HepG2 (cell line): ENCODE results near the gene COL18A1. TPM values are rescaled to one million over a fixed set of nuclear protein-coding genes. Genes with fewer than 3 reads are reported as not detected.

Source experiments
- ARNTL ChIP-seq: sonication (generic); formaldehyde crosslinking; IDR thresholded peaks from 2 replicates; pipeline ENCODE4 v1.4.0; 2020; ENCODE audit warnings: mild to moderate bottlenecking, missing genetic modification reagents
- CBX2 ChIP-seq, 2 experiments: fragments of 200-600 bp in 1 of 2; sonication (generic); formaldehyde crosslinking in 1 of 2; IDR thresholded peaks; 2 replicates each; pipeline versions ENCODE4 v1.7.0 to v1.8.1; 2018 to 2022; ENCODE audit warnings: low read depth in 2 of 2, low read length in 1 of 2, mild to moderate bottlenecking in 1 of 2, missing genetic modification reagents in 1 of 2
- CENPT ChIP-seq: sonication (generic); formaldehyde crosslinking; IDR thresholded peaks from 2 replicates; pipeline ENCODE4 v1.8.0; 2022; ENCODE audit warnings: low read depth, mild to moderate bottlenecking, moderate library complexity, missing genetic modification reagents
- CSRNP1 ChIP-seq: sonication (generic); formaldehyde crosslinking; IDR thresholded peaks from 2 replicates; pipeline ENCODE4 v1.8.1; 2023; ENCODE audit warnings: mild to moderate bottlenecking, missing genetic modification reagents
- GPBP1L1 ChIP-seq: sonication (generic); formaldehyde crosslinking; IDR thresholded peaks from 2 replicates; pipeline ENCODE4 v1.5.0; 2020; ENCODE audit warnings: mild to moderate bottlenecking, missing genetic modification reagents
- KMT2B ChIP-seq: IDR thresholded peaks from 2 replicates; pipeline ENCODE4 v1.6.1; 2016; ENCODE audit warnings: missing genetic modification reagents, missing compliant biosample characterization
- LCORL ChIP-seq, 2 experiments: fragments of 450-650 bp in 1 of 2; sonication (generic) in 1 of 2; formaldehyde crosslinking in 1 of 2; IDR thresholded peaks; 2 replicates each; pipeline versions ENCODE4 v1.5.0 to v1.6.1; 2017 to 2020; ENCODE audit warnings: antibody characterized with exemption in 1 of 2, missing genetic modification reagents in 1 of 2
- MAFK ChIP-seq, 2 experiments: IDR thresholded peaks in 1 of 2; conservative IDR thresholded peaks in 1 of 2; 2 replicates each; pipeline ENCODE4 v1.6.1; 2011; ENCODE audit warnings: improper control_type of control experiment in 2 of 2, low read length in 2 of 2
- NFATC3 ChIP-seq: sonication (generic); formaldehyde crosslinking; IDR thresholded peaks from 2 replicates; pipeline ENCODE4 v1.5.1; 2020; ENCODE audit warnings: mild to moderate bottlenecking, missing genetic modification reagents
- REL ChIP-seq: sonication (generic); formaldehyde crosslinking; conservative IDR thresholded peaks from 2 replicates; pipeline ENCODE4 v1.8.0; 2022; ENCODE audit warnings: mild to moderate bottlenecking, missing genetic modification reagents, moderate library complexity
- ZMYM4 ChIP-seq: sonication (generic); formaldehyde crosslinking; IDR thresholded peaks from 2 replicates; pipeline ENCODE4 v1.8.1; 2023; ENCODE audit warnings: mild to moderate bottlenecking, missing genetic modification reagents
- ZNF10 ChIP-seq: sonication (generic); formaldehyde crosslinking; IDR thresholded peaks from 2 replicates; pipeline ENCODE4 v1.4.0; 2020; ENCODE audit warnings: mild to moderate bottlenecking, low read depth, missing genetic modification reagents, borderline replicate concordance
- ZNF142 ChIP-seq: sonication (generic); formaldehyde crosslinking; IDR thresholded peaks from 2 replicates; pipeline ENCODE4 v1.4.0; 2020; ENCODE audit warnings: missing genetic modification reagents
- ZNF235 ChIP-seq: sonication (generic); formaldehyde crosslinking; IDR thresholded peaks from 2 replicates; pipeline ENCODE4 v1.8.1; 2023; ENCODE audit warnings: mild to moderate bottlenecking, missing genetic modification reagents, borderline replicate concordance
- ZNF292 ChIP-seq: sonication (generic); formaldehyde crosslinking; IDR thresholded peaks from 2 replicates; pipeline ENCODE4 v1.8.1; 2022; ENCODE audit warnings: mild to moderate bottlenecking, low read depth, missing genetic modification reagents, borderline replicate concordance
- ZNF331 ChIP-seq: sonication (generic); formaldehyde crosslinking; IDR thresholded peaks from 2 replicates; pipeline ENCODE4 v1.4.0; 2020; ENCODE audit warnings: missing genetic modification reagents
- ZNF563 ChIP-seq: sonication (generic); formaldehyde crosslinking; IDR thresholded peaks from 2 replicates; pipeline ENCODE4 v1.8.0; 2022; ENCODE audit warnings: mild to moderate bottlenecking, moderate library complexity, missing genetic modification reagents
- ZNF75D ChIP-seq: sonication (generic); formaldehyde crosslinking; IDR thresholded peaks from 2 replicates; pipeline ENCODE4 v1.8.1; 2023; ENCODE audit warnings: missing genetic modification reagents, mild to moderate bottlenecking, borderline replicate concordance
- polyA plus RNA-seq, 8 experiments: library from polyadenylated mRNA; depleted of rRNA in 3 of 8; stranded (reverse) in 7 of 8; unstranded in 1 of 8; fragments of >200 nt; fragmentation: Illumina TruSeq in 4 of 8; extraction: Trizol in 4 of 8; gene quantifications; 2 replicates each; pipeline versions ENCODE4 v1.2.1 to v1.2.3, GENCODE V29; 2011 to 2016; ENCODE audit warnings: low read depth in 4 of 8, missing spikeins in 1 of 8, mixed read lengths in 1 of 8; ENCODE audit not compliant: insufficient read depth in 1 of 8
- total RNA-seq, 5 experiments: library from RNA; depleted of rRNA; stranded (reverse); fragments of >200 nt; fragmentation: Illumina TruSeq; extraction: Trizol; gene quantifications; 2 replicates each; pipeline ENCODE4 v1.2.3, GENCODE V29; 2016; ENCODE audit warnings: low read depth in 1 of 5

The COL18A1 gene
- total and polyA plus RNA-seq, 2 of the 13 experiments (the other 11 are each of a cell fraction or from before 2014, with no cell fraction given), result 79.0 to 102 TPM

GRCh38 chr21:45541221-45542039, 136.5 kb downstream of the COL18A1 start (continued):
- TF ChIP-seq ZNF142 (0 out of 2 replicates have a peak, but pooled peaks have one; percentile 40), ZMYM4 (CRISPR knock-in tag) (no peak), GPBP1L1 (CRISPR knock-in tag) (no peak), CENPT (no peak), ZNF563 (peak; percentile 77), MAFK (conservative IDR thresholded peaks at IDR 0.05 in 1 of 2, IDR thresholded peaks at IDR 0.05 in 1 of 2; ENCODE audit: low read length in 2 of 2) (no peak), NFATC3 (CRISPR knock-in tag) (no peak), KMT2B (CRISPR knock-in tag) (peak; percentile 42; the same call in 1 of the 2 replicates), CSRNP1 (CRISPR knock-in tag) (peak; percentile 79; the same call in 1 of the 2 replicates), REL (CRISPR knock-in tag) (no peak), CBX2 (IDR thresholded peaks at IDR 0.05; ENCODE audit: low read depth, low read length) (no peak), CBX2 (CRISPR knock-in tag; IDR thresholded peaks at IDR 0.05; ENCODE audit: low read depth) (no peak), ZNF292 (CRISPR knock-in tag) (no peak), ZNF235 (CRISPR knock-in tag) (no peak), ZNF10 (CRISPR knock-in tag) (no peak), ARNTL (CRISPR knock-in tag) (0 out of 2 replicates have a peak, but pooled peaks have one; percentile 33), ZNF331 (0 out of 2 replicates have a peak, but pooled peaks have one; percentile 19), ZNF75D (CRISPR knock-in tag) (no peak), LCORL (IDR thresholded peaks at IDR 0.05) (no peak), LCORL (CRISPR knock-in tag; IDR thresholded peaks at IDR 0.05) (peak; percentile 40; the same call in 1 of the 2 replicates)
